HG02642 (cell line): ENCODE results near the gene DEFB131A.
"Not testable (repeated sequence)": the region's sequence is repeated elsewhere in the genome, so short reads cannot be mapped to it uniquely, and the experiment has no call there.

Experiments used
- ATAC-seq: cut with Tn5 transposase; IDR thresholded peaks from one replicate; pipeline ENCODE4 v1.9.1; 2021; ENCODE audit warnings: mild to moderate bottlenecking; ENCODE audit not compliant: unreplicated experiment, poor library complexity

DEFB131A gene

DNA sequence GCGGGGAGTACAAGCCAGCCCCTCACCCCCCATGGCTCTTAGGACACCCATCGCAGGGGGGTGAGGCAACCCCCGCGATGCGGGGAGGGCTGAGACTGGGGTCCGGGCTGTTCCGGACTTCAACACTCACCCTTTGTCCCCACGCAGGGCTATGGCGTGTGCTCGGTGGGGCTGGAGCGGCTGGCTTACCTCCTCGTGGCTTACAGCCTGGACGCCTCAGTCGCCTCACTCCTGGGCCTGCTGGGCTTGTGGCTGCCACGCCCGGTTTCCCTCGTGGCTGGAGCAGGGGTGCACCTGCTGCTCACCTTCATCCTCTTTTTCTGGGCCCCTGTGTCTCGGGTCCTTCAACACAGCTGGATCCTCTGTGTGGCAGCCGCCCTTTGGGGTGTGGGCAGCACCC lies 49.4 kb downstream of the DEFB131A start:
- not testable (repeated sequence) for ATAC-seq

GRCh38 chr4:9494256-9495035 lies 50.2 kb downstream of the DEFB131A start:
- not testable (repeated sequence) for ATAC-seq

DNA sequence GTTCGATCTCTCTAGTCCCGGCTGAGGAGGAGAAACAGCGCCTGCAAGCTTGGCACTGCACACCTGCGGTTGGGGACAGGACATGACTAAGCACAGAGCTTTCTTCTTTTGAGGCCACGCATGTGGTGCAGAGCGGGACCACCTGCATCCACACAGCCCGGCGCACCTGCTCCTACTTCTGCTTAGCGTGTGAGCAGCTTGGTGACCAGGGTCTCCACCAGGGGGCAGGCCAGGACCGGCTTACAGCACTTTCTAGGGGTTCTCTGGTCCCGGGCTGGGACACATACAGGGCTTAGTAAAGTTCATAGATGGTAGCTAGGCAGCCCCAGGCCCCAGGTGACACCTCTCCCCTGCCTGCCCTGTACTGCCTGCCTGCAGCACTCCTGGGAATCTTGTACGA lies 51.2 kb downstream of the DEFB131A start:
- not testable (repeated sequence) for ATAC-seq

DNA sequence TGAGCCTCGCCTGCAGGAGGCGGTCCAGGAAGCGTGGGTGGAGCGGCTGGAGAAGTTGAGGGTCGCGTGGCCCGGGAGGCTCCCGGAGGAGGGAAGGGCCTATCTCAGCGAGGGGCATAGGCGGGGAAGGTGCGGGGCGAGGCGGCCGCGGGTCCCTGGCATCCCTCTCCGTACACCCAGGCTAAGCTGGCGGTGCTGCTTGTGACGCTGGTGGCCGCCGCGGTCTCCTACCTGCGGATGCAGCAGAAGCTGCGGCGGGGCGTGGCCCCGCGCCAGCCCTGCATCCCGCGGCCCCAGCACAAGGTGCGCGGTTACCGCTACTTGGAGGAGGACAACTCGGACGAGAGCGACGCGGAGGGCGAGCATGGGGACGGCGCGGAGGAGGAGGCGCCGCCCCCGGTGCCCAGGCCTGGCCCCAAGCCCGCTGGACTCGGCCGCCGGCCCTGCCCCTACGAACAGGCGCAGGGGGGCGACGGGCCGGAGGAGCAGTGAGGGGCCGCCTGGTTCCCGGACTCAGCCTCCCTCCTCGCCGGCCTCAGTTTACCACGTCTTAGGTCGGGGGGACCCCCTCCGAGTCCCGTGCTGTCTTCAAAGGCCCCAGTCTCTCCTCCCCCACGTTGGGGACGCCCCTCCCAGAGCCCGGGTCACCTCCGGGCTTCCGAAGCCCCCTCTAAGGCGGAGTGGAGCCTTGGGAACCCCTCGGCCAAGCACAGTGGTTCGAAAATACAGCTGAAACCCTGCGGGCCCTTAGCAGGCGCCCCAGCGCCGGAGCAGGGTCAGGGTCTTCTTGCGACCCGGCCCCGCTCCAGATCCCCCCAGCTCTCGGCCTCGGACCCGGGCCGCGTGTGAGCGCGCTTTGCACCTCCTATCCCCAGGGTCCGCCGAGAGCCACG lies 53.6 kb downstream of the DEFB131A start:
- not testable (repeated sequence) for ATAC-seq

DNA sequence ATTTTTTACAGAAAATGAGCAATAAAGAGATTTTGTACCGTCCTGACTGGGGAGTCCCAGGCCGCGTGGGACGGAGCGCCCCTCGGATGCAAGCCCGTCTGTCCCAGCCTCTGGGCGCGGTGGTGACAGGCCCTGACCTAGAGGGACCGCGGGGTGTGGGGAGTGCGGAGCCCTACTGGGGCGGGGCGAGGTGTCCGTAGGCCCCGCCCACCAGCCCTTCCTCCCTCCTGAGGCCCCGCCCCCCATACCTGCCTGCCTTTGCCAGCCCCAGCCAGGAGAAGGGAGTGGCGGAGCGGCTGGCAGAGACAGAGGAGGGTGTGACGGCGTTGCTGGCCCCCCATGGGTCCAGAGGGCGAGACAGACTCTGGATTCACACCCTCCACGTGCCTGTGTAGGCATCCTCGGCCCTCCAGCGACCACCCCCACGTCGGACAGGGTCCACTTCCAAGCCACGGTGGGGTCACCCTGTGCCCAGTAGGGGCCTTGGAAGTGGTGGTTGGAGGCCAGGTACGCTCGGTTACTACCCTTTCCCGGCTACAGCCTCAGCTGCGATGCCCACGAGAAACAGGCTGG lies 54.3 kb downstream of the DEFB131A start:
- not testable (repeated sequence) for ATAC-seq

DNA sequence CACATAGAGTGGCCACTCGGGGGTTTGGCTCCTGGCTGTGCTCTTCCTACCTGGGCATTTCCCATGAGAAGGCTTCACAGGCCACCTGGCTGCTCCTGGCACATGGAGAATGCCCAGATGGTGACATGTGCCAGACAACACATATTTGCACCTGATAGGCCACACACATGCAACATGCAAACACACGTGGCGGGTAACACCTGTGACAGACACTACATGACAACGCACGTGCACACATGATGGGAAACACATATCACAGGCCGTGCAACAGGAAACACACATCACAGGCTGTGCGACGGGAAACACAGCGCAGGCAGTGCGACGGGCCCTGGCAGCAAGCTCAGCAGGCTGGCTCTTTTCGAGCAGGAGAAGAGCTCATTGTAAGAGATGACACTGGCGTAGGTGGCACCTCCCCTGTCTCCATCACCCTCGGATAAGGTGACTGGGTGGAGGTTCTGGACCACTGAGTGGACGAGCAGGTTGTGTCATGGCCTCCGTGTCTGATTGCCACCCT lies 55.8 kb downstream of the DEFB131A start:
- ATAC-seq: not testable (repeated sequence)
